OCI-M2 (cell line): ENCODE results near the gene LRRC8E.
"Not testable (repeated sequence)": the region's sequence is repeated elsewhere in the genome, so short reads cannot be mapped to it uniquely, and the experiment has no call there.

Source experiments
- DNase-seq: peaks from one replicate; lab custom pipeline; 2025; ENCODE audit not compliant: unreplicated experiment; lab: John Stamatoyannopoulos, UW

LRRC8E gene

GRCh38 chr19:7853770-7854128, 34.6 kb upstream of the LRRC8E start:
- no peak for DNase-seq

- DNase-seq, result no peak
These were observed 32.7 kb upstream of the LRRC8E start for GRCh38 chr19:7855426-7856108.

- DNase-seq, result no peak
These were observed 32.2 kb upstream of the LRRC8E start for GRCh38 chr19:7856109-7856591.

GRCh38 chr19:7856679-7857663, 31.3 kb upstream of the LRRC8E start:
- no peak for DNase-seq

- DNase-seq, result no peak
These were observed 30.6 kb upstream of the LRRC8E start for GRCh38 chr19:7857727-7858108.

- DNase-seq, result no peak
These were observed 30.1 kb upstream of the LRRC8E start for GRCh38 chr19:7858109-7858770.

- DNase-seq, result not testable (repeated sequence)
These were observed 29.2 kb upstream of the LRRC8E start for GRCh38 chr19:7859087-7859486.

- no peak for DNase-seq
These were observed 28.2 kb upstream of the LRRC8E start for GRCh38 chr19:7859831-7860713.

GRCh38 chr19:7860714-7861618, 27.3 kb upstream of the LRRC8E start:
- no peak for DNase-seq

GRCh38 chr19:7861619-7862412, 26.5 kb upstream of the LRRC8E start:
- no peak for DNase-seq

GRCh38 chr19:7862413-7862951, 25.8 kb upstream of the LRRC8E start:
- DNase-seq, result no peak

GRCh38 chr19:7863157-7863970, 24.9 kb upstream of the LRRC8E start:
- DNase-seq, result no peak

GRCh38 chr19:7863971-7864689, 24.2 kb upstream of the LRRC8E start:
- DNase-seq, result no peak

GRCh38 chr19:7864690-7865074, 23.6 kb upstream of the LRRC8E start:
- DNase-seq, result no peak

- DNase-seq, result no peak
These were observed 22.9 kb upstream of the LRRC8E start for GRCh38 chr19:7865262-7865911.

GRCh38 chr19:7866399-7867091, 21.8 kb upstream of the LRRC8E start:
- DNase-seq, result no peak
